ENCODE data around the gene ABCF2. TPM values are rescaled to one million over a fixed set of nuclear protein-coding genes. Genes with fewer than 3 reads are reported as not detected.

The ABCF2 gene
- polyA plus RNA-seq, 1 donor (not counting 4 experiments of a cell fraction or from before 2014, with no cell fraction given), result 33.3 TPM

DNA sequence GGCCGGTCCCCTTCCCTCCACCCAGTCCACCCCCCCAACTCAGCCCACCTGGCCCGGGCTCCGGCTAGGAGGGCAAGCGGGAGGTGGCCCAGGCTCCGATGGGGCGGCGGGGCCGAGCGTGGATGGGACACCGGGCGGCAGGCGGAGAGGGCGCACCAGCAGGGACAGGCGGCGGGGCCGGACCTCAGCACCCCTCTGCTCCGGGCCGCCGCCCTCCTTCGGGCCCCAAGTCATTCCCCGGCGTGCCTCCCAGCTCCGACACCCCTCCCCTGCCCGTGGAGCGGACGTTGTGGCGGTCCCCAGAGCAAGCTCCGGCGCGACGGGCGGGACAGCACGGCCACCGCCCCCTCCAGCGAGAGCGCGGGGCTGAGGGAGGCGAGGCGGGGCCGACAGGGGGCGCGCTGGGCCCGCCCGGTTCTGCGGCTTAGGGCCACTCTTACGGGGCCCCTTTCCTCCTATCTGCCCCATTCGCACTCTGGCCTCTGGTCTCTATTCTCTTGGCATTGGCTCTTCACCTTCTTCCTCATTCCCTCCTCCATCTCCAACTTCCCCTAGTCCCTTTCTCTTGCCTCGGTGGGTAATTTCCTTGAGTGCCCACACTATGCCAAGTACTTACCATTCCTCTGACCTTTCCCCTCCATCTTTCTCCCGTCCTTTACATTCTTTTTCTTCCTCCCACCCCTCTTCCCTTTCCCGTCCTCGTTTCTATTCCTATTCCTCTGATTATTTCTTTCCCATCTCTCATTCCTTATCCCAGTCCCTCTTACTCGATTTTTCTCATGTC, 58.8 kb downstream of the ABCF2 start:
- peak overlapping the region; percentile 54 for H3K4me2 ChIP-seq (ENCODE audit: control insufficient read depth, extremely low read depth, insufficient read depth, low read depth, low read length)
- H3K4me1 ChIP-seq (ENCODE audit: control insufficient read depth, extremely low read depth, insufficient read depth, low read length), result no peaks in the 10 kb centered on the region
- no peak for FAIRE-seq

DNA sequence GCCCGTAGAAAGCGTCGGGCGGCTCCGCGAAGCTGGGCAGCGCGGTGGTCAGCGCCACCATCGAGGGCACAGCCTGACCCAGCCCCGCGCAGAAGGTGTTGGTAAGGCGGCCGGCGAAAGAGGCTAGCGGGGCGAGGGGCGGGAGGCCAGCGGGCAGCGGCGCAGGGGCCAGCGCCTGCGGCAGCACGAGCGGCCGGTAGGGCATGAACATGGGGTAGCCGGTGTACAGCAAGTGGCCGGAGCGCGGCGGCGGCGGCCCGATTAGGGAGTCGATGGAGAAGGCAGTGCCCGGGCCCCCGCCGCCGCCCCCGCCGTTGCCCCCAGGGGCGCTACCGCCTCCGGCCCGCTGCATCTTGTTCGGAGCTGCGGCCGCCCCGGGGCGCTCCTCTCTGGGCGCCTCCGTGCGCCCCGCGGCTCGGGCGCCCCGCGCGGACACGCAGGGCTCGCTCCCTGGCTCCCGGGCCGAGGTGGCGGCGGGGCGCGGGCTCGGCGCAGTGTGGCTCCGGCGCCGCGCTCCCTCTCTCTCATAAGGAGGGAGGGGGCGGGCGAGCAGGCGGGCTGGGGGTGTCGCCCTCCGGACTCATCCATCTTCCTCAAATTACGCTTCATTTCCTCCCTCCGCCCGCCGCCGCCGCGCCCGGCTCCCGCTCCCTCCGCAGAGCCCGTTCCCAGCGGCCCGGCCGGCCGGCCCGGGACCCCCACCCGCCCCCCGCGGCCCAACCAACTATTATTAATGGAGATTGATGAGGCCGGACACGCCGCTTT, 59.6 kb downstream of the ABCF2 start, which contains the start of gene GBX1:
Gene GBX1 (minus strand): TSS at position 498 of the 765 bp plus-strand sequence. CDS start 146 bp downstream, at position 352.
- FAIRE-seq (no peak), DNase-seq (ENCODE audit: low read depth, low spot score) (no peak)
- no peaks in the 10 kb centered on the region for H3K9me3 ChIP-seq (ENCODE audit: control insufficient read depth, low read depth, low read length)
- H3K4me2 ChIP-seq (ENCODE audit: control insufficient read depth, extremely low read depth, insufficient read depth, low read depth, low read length), result peak within 1 kb of the TSS; percentile 54
- H4K20me1 ChIP-seq (ENCODE audit: control insufficient read depth, extremely low read depth, insufficient read depth, low read length), result peaks cover 5% of the 10 kb centered on the region
- no peaks in the 10 kb centered on the region for H3K4me1 ChIP-seq (ENCODE audit: control insufficient read depth, extremely low read depth, insufficient read depth, low read length)
- TF ChIP-seq EZH2 (IDR thresholded peaks at IDR 0.05; ENCODE audit: low read length), result peak; percentile 79
- TF ChIP-seq, protein P1, sequence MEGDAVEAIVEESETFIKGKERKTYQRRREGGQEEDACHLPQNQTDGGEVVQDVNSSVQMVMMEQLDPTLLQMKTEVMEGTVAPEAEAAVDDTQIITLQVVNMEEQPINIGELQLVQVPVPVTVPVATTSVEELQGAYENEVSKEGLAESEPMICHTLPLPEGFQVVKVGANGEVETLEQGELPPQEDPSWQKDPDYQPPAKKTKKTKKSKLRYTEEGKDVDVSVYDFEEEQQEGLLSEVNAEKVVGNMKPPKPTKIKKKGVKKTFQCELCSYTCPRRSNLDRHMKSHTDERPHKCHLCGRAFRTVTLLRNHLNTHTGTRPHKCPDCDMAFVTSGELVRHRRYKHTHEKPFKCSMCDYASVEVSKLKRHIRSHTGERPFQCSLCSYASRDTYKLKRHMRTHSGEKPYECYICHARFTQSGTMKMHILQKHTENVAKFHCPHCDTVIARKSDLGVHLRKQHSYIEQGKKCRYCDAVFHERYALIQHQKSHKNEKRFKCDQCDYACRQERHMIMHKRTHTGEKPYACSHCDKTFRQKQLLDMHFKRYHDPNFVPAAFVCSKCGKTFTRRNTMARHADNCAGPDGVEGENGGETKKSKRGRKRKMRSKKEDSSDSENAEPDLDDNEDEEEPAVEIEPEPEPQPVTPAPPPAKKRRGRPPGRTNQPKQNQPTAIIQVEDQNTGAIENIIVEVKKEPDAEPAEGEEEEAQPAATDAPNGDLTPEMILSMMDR (optimal IDR thresholded peaks at IDR 0.05 in 1 of 3, IDR thresholded peaks at IDR 0.05 in 1 of 3, conservative IDR thresholded peaks at IDR 0.05 in 1 of 3; ENCODE audit: extremely low read depth in 1 of 3, insufficient read depth in 2 of 3, low read length in 3 of 3), result no peak
- no peak within 1 kb of the TSS for H3K27ac ChIP-seq (ENCODE audit: control insufficient read depth, insufficient read depth, low read length)
- H3K9ac ChIP-seq (ENCODE audit: control insufficient read depth, extremely low read depth, insufficient read depth, low read length), result no peak within 1 kb of the TSS
- H3K27me3 ChIP-seq (ENCODE audit: control insufficient read depth, extremely low read depth, insufficient read depth, low read length), result peaks cover 64% of the 10 kb centered on the region
- peak within 1 kb of the TSS; percentile 20 to 38 (median 34) for H3K4me3 ChIP-seq (ENCODE audit: control insufficient read depth in 2 of 3, extremely low read depth in 1 of 3, insufficient read depth in 2 of 3, low read depth in 1 of 3, low read length in 3 of 3)
- dilution Hi-C loops (cut with MboI; ENCODE audit: extremely low pct_ligation_motif_present, low sequenced_read_pairs), result no loop called here
- no peaks in the 10 kb centered on the region for H3K36me3 ChIP-seq (ENCODE audit: control insufficient read depth in 2 of 2, extremely low read depth in 1 of 2, insufficient read depth in 2 of 2, low read length in 2 of 2)
- H2AFZ ChIP-seq (ENCODE audit: control insufficient read depth, low read length), result no peak within 1 kb of the TSS
- H3K79me2 ChIP-seq (ENCODE audit: control insufficient read depth, insufficient read depth, low read length), result no peaks in the 10 kb centered on the region
- H3K9me1 ChIP-seq (ENCODE audit: control insufficient read depth, extremely low read depth, insufficient read depth, low read length), result no peaks in the 10 kb centered on the region

More for the DNA sequence above, 58.8 kb downstream of the ABCF2 start:
- no peaks in the 10 kb centered on the region for H3K79me2 ChIP-seq (ENCODE audit: control insufficient read depth, insufficient read depth, low read length)
- no peaks in the 10 kb centered on the region for H3K9me1 ChIP-seq (ENCODE audit: control insufficient read depth, extremely low read depth, insufficient read depth, low read length)
- H4K20me1 ChIP-seq (ENCODE audit: control insufficient read depth, extremely low read depth, insufficient read depth, low read length), result peaks cover 5% of the 10 kb centered on the region
- H3K9ac ChIP-seq (ENCODE audit: control insufficient read depth, extremely low read depth, insufficient read depth, low read length), result no peak overlapping the region
- peaks cover 64% of the 10 kb centered on the region for H3K27me3 ChIP-seq (ENCODE audit: control insufficient read depth, extremely low read depth, insufficient read depth, low read length)
- H3K27ac ChIP-seq (ENCODE audit: control insufficient read depth, insufficient read depth, low read length), result no peak overlapping the region
- no peak for DNase-seq (ENCODE audit: low read depth, low spot score)
- H3K9me3 ChIP-seq (ENCODE audit: control insufficient read depth, low read depth, low read length), result no peaks in the 10 kb centered on the region
- H2AFZ ChIP-seq (ENCODE audit: control insufficient read depth, low read length), result no peak overlapping the region
- peak; percentile 96 for TF ChIP-seq EZH2 (IDR thresholded peaks at IDR 0.05; ENCODE audit: low read length)
- TF ChIP-seq, protein P1 (optimal IDR thresholded peaks at IDR 0.05 in 1 of 3, IDR thresholded peaks at IDR 0.05 in 1 of 3, conservative IDR thresholded peaks at IDR 0.05 in 1 of 3; ENCODE audit: extremely low read depth in 1 of 3, insufficient read depth in 2 of 3, low read length in 3 of 3), result peak; percentile 49 to 77 (median 72)
- dilution Hi-C loops (cut with MboI; ENCODE audit: extremely low pct_ligation_motif_present, low sequenced_read_pairs), result no loop called here
- H3K4me3 ChIP-seq (ENCODE audit: control insufficient read depth in 2 of 3, extremely low read depth in 1 of 3, insufficient read depth in 2 of 3, low read depth in 1 of 3, low read length in 3 of 3), result peak overlapping the region; percentile 20 to 38 (median 34)
- no peaks in the 10 kb centered on the region for H3K36me3 ChIP-seq (ENCODE audit: control insufficient read depth in 2 of 2, extremely low read depth in 1 of 2, insufficient read depth in 2 of 2, low read length in 2 of 2)

All from keratinocyte (primary cell).